Astrocyte (in vitro differentiated cells and primary cell): ENCODE measurements around the gene TMEM233. TPM values are rescaled to one million over a fixed set of nuclear protein-coding genes. Genes with fewer than 3 reads are reported as not detected.

ENCODE experiments used
- DNase-seq: peaks from one replicate; pipeline ENCODE4 v3.0.0-alpha.2; 2010; ENCODE audit warnings: low read depth
- FAIRE-seq: peaks from 2 replicates; lab custom pipeline; 2011; peaks lifted over from hg19 to GRCh38; lab: Jason Lieb, UNC
- H2AFZ ChIP-seq: 2 replicates; pipeline ENCODE4 v1.6.0; 2012; ENCODE audit warnings: low read depth, low read length, inconsistent platforms
- H3K27ac ChIP-seq: 2 replicates; pipeline ENCODE4 v1.5.1; 2011; ENCODE audit warnings: low read depth, low read length, inconsistent platforms
- H3K27me3 ChIP-seq: 2 replicates; pipeline ENCODE4 v1.6.0; 2011; ENCODE audit warnings: low read length, inconsistent platforms; ENCODE audit not compliant: insufficient read depth
- H3K36me3 ChIP-seq: 2 replicates; pipeline ENCODE4 v1.5.1; 2011; ENCODE audit warnings: low read length, inconsistent platforms; ENCODE audit not compliant: insufficient read depth
- H3K4me1 ChIP-seq: 2 replicates; pipeline ENCODE4 v1.5.1; 2011; ENCODE audit warnings: low read length, inconsistent platforms; ENCODE audit not compliant: insufficient read depth
- H3K4me2 ChIP-seq: 2 replicates; pipeline ENCODE4 v1.6.0; 2012; ENCODE audit warnings: low read length, inconsistent platforms
- H3K4me3 ChIP-seq: 2 replicates; pipeline ENCODE4 v1.5.1; 2011; ENCODE audit warnings: low read depth, mild to moderate bottlenecking, low read length, inconsistent platforms; ENCODE audit not compliant: insufficient read depth
- H3K79me2 ChIP-seq: 2 replicates; pipeline ENCODE4 v1.6.0; 2012; ENCODE audit warnings: mild to moderate bottlenecking, low read length, inconsistent platforms; ENCODE audit not compliant: insufficient read depth
- H3K9ac ChIP-seq: 2 replicates; pipeline ENCODE4 v1.6.0; 2012; ENCODE audit warnings: mild to moderate bottlenecking, low read length, inconsistent platforms
- H3K9me3 ChIP-seq: 2 replicates; pipeline ENCODE4 v1.5.1; 2012; ENCODE audit warnings: low read depth, mild to moderate bottlenecking, low read length, inconsistent platforms; ENCODE audit not compliant: insufficient read depth
- H4K20me1 ChIP-seq: 2 replicates; pipeline ENCODE4 v1.6.0; 2012; ENCODE audit warnings: low read length, inconsistent platforms; ENCODE audit not compliant: insufficient read depth
- H3K27ac Mint-ChIP-seq: one replicate; pipeline ENCODE4 v1.8.0; 2021; ENCODE audit warnings: mild to moderate bottlenecking, mixed read lengths; ENCODE audit not compliant: unreplicated experiment
- H3K27me3 Mint-ChIP-seq: one replicate; pipeline ENCODE4 v1.8.0; 2021; ENCODE audit warnings: low read depth, mixed read lengths; ENCODE audit not compliant: unreplicated experiment
- H3K36me3 Mint-ChIP-seq: one replicate; pipeline ENCODE4 v1.8.0; 2021; ENCODE audit warnings: low read depth, mixed read lengths; ENCODE audit not compliant: unreplicated experiment
- H3K4me1 Mint-ChIP-seq: one replicate; pipeline ENCODE4 v1.8.0; 2021; ENCODE audit warnings: low read depth, mixed read lengths; ENCODE audit not compliant: unreplicated experiment
- H3K4me3 Mint-ChIP-seq: one replicate; pipeline ENCODE4 v1.8.0; 2021; ENCODE audit warnings: mild to moderate bottlenecking, moderate library complexity, mixed read lengths; ENCODE audit not compliant: unreplicated experiment
- H3K9me3 Mint-ChIP-seq: one replicate; pipeline ENCODE4 v1.8.0; 2021; ENCODE audit warnings: mild to moderate bottlenecking, mixed read lengths; ENCODE audit not compliant: unreplicated experiment
- CTCF ChIP-seq: IDR thresholded peaks from 2 replicates; pipeline ENCODE4 v1.5.1; 2011; ENCODE audit warnings: low read depth, mild to moderate bottlenecking, inconsistent platforms, low read length, moderate library complexity; ENCODE audit not compliant: insufficient read depth
- EZH2 ChIP-seq: IDR thresholded peaks from 2 replicates; pipeline ENCODE4 v1.6.1; 2012; ENCODE audit warnings: mild to moderate bottlenecking, low read length, inconsistent platforms; ENCODE audit not compliant: insufficient read depth
- total RNA-seq: library from RNA; stranded (reverse); gene quantifications from 2 replicates; pipeline ENCODE4 v1.2.1, GENCODE V29; 2021

The TMEM233 gene
- total RNA-seq, 1 donor from 2014 or later: not detected

GRCh38 chr12:119676022-119676421, 82.4 kb downstream of the TMEM233 start:
- Histone ChIP-seq H3K9me3 (no peaks in the 10 kb centered on the region), H4K20me1 (peaks cover 18% of the 10 kb centered on the region), H3K27ac (no peak overlapping the region), H3K27me3 (no peaks in the 10 kb centered on the region), H3K79me2 (peaks cover 5% of the 10 kb centered on the region), H3K4me2 (no peak overlapping the region), H2AFZ (no peak overlapping the region), H3K4me3 (no peak overlapping the region), H3K36me3 (peaks cover 67% of the 10 kb centered on the region), H3K4me1 (no peaks in the 10 kb centered on the region), H3K9ac (no peak overlapping the region)
- peaks cover 25% of the 10 kb centered on the region for H3K36me3 Mint-ChIP-seq
- FAIRE-seq (no peak), DNase-seq (no peak)
- H3K9me3 Mint-ChIP-seq: no peaks in the 10 kb centered on the region
- TF ChIP-seq CTCF: no peak
- TF ChIP-seq EZH2: no peak
- H3K27ac Mint-ChIP-seq: no peak overlapping the region
- no peaks in the 10 kb centered on the region for H3K27me3 Mint-ChIP-seq
- H3K4me3 Mint-ChIP-seq: no peak overlapping the region
- no peaks in the 10 kb centered on the region for H3K4me1 Mint-ChIP-seq

- Mint-ChIP-seq H3K36me3 (peaks cover 25% of the 10 kb centered on the region), H3K27me3 (no peaks in the 10 kb centered on the region), H3K4me3 (no peak overlapping the region), H3K4me1 (no peaks in the 10 kb centered on the region), H3K27ac (no peak overlapping the region), H3K9me3 (no peaks in the 10 kb centered on the region)
- Histone ChIP-seq H3K9ac (no peak overlapping the region), H3K4me2 (no peak overlapping the region), H3K36me3 (peaks cover 68% of the 10 kb centered on the region), H3K27ac (no peak overlapping the region), H3K27me3 (no peaks in the 10 kb centered on the region), H3K9me3 (no peaks in the 10 kb centered on the region), H4K20me1 (peaks cover 17% of the 10 kb centered on the region), H3K79me2 (peaks cover 2% of the 10 kb centered on the region), H2AFZ (no peak overlapping the region), H3K4me3 (no peak overlapping the region), H3K4me1 (no peaks in the 10 kb centered on the region)
- no peak for DNase-seq
- TF ChIP-seq CTCF (no peak), EZH2 (no peak)
- FAIRE-seq: no peak
Measured at GRCh38 chr12:119676573-119676972, 83.0 kb downstream of the TMEM233 start.

GRCh38 chr12:119678459-119678858, 84.9 kb downstream of the TMEM233 start:
- no peak overlapping the region for H3K27ac Mint-ChIP-seq

More at GRCh38 chr12:119678459-119678858, 84.9 kb downstream of the TMEM233 start:
- no peak overlapping the region for H3K4me3 Mint-ChIP-seq
- H3K9ac ChIP-seq: no peak overlapping the region
- no peak overlapping the region for H3K4me3 ChIP-seq
- H4K20me1 ChIP-seq: peaks cover 15% of the 10 kb centered on the region
- peak; percentile 62 for DNase-seq
- H3K4me2 ChIP-seq: no peak overlapping the region
- no peaks in the 10 kb centered on the region for H3K27me3 ChIP-seq
- H3K27ac ChIP-seq: no peak overlapping the region
- no peaks in the 10 kb centered on the region for H3K27me3 Mint-ChIP-seq
- H3K9me3 ChIP-seq: no peaks in the 10 kb centered on the region
- H3K36me3 Mint-ChIP-seq: peaks cover 28% of the 10 kb centered on the region
- peaks cover 2% of the 10 kb centered on the region for H3K9me3 Mint-ChIP-seq
- no peak for FAIRE-seq
- TF ChIP-seq CTCF (no peak), EZH2 (no peak)
- H3K36me3 ChIP-seq: peaks cover 63% of the 10 kb centered on the region
- no peak overlapping the region for H2AFZ ChIP-seq
- H3K79me2 ChIP-seq: no peaks in the 10 kb centered on the region
- H3K4me1 Mint-ChIP-seq: no peaks in the 10 kb centered on the region
- H3K4me1 ChIP-seq: peaks cover 5% of the 10 kb centered on the region
